ENCODE data around the gene NPAS4. TPM values are rescaled to one million over a fixed set of nuclear protein-coding genes. Genes with fewer than 3 reads are reported as not detected.

The NPAS4 gene
- total and polyA plus RNA-seq, 8 donors: 0.08 to 0.63 (median 0.14) TPM; not detected in 5

DNA sequence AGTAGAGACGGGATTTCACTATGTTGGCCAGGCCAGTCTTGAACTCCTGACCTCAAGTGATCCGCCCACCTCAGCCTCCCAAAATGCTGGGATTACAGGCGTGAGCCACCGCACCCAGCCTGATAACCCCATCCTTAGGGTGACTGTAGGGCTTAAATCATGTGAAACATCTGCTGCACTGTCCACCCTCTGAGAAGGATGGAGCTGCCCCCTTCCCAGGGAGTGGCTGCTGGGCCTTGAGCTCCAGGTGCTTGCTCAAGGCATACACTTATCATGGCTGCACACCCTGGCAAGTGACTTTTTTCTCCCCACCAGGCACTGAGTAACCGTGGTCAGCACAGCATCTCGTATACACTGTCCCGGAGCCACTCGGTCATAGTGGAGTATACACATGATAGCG, 51.2 kb downstream of the NPAS4 start:
- 92% methylated on average over 9 of the region's 9 CpGs for WGBS, 2 donors
- Histone ChIP-seq H3K4me1 (peaks cover 0 to 5% (median 0%) of the 10 kb centered on the region in 3 donors), H3K9me3 (no peaks in the 10 kb centered on the region), H3K27ac (no peak overlapping the region), H3K36me3 (no peaks in the 10 kb centered on the region), H3K27me3 (no peaks in the 10 kb centered on the region), H3K4me3 (no peak overlapping the region)
- DNase-seq: no peak
- no peak for ATAC-seq
- TF ChIP-seq CTCF (IDR thresholded peaks at IDR 0.05): no peak
- no peak for FAIRE-seq
- intact Hi-C loops (cut with DNase I): no loop called here

DNA sequence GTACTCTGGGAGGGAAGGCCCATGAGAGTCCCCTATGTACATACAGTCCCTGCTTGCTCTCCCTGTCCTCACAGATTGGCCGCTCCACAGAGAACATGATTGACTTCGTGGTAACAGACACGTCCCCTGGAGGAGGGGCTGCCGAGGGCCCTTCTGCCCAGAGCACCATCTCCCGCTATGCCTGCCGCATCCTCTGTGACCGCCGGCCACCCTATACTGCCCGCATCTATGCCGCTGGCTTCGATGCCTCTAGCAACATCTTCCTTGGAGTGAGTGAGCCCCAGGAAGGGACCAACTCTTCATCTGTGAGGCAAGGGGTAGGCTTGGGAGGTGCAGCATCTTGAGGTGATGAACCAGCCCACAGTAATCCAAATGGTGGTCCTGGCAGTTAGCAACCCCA, 52.3 kb downstream of the NPAS4 start:
- no peak for ATAC-seq
- Histone ChIP-seq H3K27ac (no peak overlapping the region), H3K4me1 (no peaks in the 10 kb centered on the region), H3K9me3 (no peaks in the 10 kb centered on the region), H3K27me3 (no peaks in the 10 kb centered on the region), H3K36me3 (no peaks in the 10 kb centered on the region), H3K4me3 (no peak overlapping the region)
- 92 to 93% methylated on average over 11 of the region's 11 CpGs for WGBS, 2 donors
- DNase-seq: no peak
- no peak for TF ChIP-seq CTCF (IDR thresholded peaks at IDR 0.05)
- intact Hi-C loops (cut with DNase I): no loop called here
- no peak for FAIRE-seq

DNA sequence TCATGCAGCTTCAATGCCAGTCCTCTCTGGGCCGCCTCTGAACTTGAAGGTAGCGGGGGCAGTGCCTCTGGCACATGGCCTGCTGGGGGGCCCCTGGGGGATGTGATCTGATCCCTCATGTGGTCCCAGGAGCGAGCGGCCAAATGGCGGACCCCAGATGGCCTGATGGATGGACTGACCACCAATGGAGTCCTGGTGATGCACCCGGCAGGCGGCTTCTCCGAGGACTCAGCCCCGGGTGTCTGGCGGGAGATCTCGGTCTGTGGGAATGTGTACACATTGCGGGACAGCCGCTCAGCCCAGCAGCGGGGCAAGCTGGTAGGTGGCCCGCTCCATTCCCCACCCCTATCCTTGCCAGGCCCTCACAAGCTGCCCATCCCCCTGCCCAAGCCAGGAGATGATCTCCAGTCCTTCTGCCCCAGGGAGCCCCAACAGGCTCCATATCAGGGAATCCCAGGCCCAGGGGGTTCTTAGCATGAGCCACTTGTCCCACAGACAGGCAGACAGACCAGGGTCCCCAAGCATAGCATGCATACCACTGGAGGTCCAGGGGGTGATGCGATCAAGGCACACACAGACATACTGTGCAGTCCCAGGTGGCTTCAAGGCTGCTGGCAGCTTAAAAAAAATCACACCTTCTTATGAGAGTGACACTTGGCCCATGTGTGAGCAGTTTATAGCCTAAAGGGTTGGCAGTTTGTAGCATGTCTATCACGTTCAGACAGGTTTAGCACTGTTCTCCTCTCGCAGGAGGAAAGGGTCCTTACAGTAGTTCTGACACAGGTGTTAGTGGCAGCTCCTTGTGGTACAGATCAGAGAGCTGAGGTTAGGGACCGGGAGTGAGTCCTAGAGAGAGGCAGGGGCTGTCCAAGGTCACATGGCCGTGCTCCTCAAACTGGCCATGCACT, 53.0 kb downstream of the NPAS4 start:
- Histone ChIP-seq H3K4me3 (no peak overlapping the region), H3K4me1 (peaks cover 0 to 3% (median 0%) of the 10 kb centered on the region in 3 donors), H3K27me3 (no peaks in the 10 kb centered on the region), H3K27ac (no peak overlapping the region), H3K36me3 (no peaks in the 10 kb centered on the region), H3K9me3 (no peaks in the 10 kb centered on the region)
- DNase-seq (no peak), ATAC-seq (no peak), FAIRE-seq (no peak)
- intact Hi-C loops (cut with DNase I): no loop called here
- WGBS, 2 donors: 85 to 87% methylated on average over 20 of the region's 20 CpGs
- TF ChIP-seq CTCF (IDR thresholded peaks at IDR 0.05): no peak

- Histone ChIP-seq H3K4me3 (no peak overlapping the region), H3K27ac (no peak overlapping the region), H3K4me1 (peaks cover 0 to 6% (median 0%) of the 10 kb centered on the region in 3 donors), H3K36me3 (no peaks in the 10 kb centered on the region), H3K9me3 (no peaks in the 10 kb centered on the region), H3K27me3 (no peaks in the 10 kb centered on the region)
- TF ChIP-seq CTCF (IDR thresholded peaks at IDR 0.05): no peak
- intact Hi-C loops (cut with DNase I): no loop called here
- WGBS, 2 donors: 94 to 95% methylated on average over 44 of the region's 44 CpGs
- ATAC-seq: no peak
- no peak for FAIRE-seq
- DNase-seq: no peak
These were observed 54.7 kb downstream of the NPAS4 start for GRCh38 chr11:66475349-66476172.

Other genes starting within 250 kb of the NPAS4 start
- gene KLC2, start 163.3 kb upstream of the NPAS4 start, total RNA-seq: 10 to 100 TPM in 2 of 6 donors, 1 to 10 TPM in 4; 7.7 to 15.8 (median 9.4) TPM
- 10 to 100 TPM; 23.3 to 35.4 TPM for gene KLC2, start 163.3 kb upstream of the NPAS4 start, polyA plus RNA-seq
- gene RAB1B, start 152.4 kb upstream of the NPAS4 start, total RNA-seq: 10 to 100 TPM; 36.8 to 61.9 (median 49.7) TPM
- gene RAB1B, start 152.4 kb upstream of the NPAS4 start, polyA plus RNA-seq: 10 to 100 TPM; 92.0 to 96.2 TPM
- gene CNIH2, start 142.9 kb upstream of the NPAS4 start, total RNA-seq: 1 to 10 TPM in 5 of 6 donors, under 1 TPM in 1; 0.83 to 6.8 (median 1.9) TPM
- 10 to 100 TPM in 1 of 2 donors, 1 to 10 TPM in 1; 8.0 to 34.3 TPM for gene CNIH2, start 142.9 kb upstream of the NPAS4 start, polyA plus RNA-seq
- gene YIF1A, start 131.9 kb upstream of the NPAS4 start, total RNA-seq: 10 to 100 TPM; 39.7 to 64.9 (median 49.1) TPM
- gene YIF1A, start 131.9 kb upstream of the NPAS4 start, polyA plus RNA-seq: 100 to 1,000 TPM in 1 of 2 donors, 10 to 100 TPM in 1; 82.7 to 112 TPM
- under 1 TPM; 0.49 to 0.79 (median 0.72) TPM for gene TMEM151A, start 129.1 kb upstream of the NPAS4 start, total RNA-seq
- gene TMEM151A, start 129.1 kb upstream of the NPAS4 start, polyA plus RNA-seq: 1 to 10 TPM; 1.6 to 4.4 TPM
- gene CD248, start 104.0 kb upstream of the NPAS4 start, total RNA-seq: 10 to 100 TPM in 3 of 6 donors, 1 to 10 TPM in 3; 1.2 to 17.7 (median 7.5) TPM
- gene CD248, start 104.0 kb upstream of the NPAS4 start, polyA plus RNA-seq: 1 to 10 TPM; 2.5 to 4.0 TPM
- 1 to 10 TPM; 2.7 to 5.0 (median 4.1) TPM for gene RIN1, start 84.6 kb upstream of the NPAS4 start, total RNA-seq
- gene RIN1, start 84.6 kb upstream of the NPAS4 start, polyA plus RNA-seq: 10 to 100 TPM in 1 of 2 donors, 1 to 10 TPM in 1; 9.2 to 15.7 TPM
- gene BRMS1, start 75.9 kb upstream of the NPAS4 start, total RNA-seq: 10 to 100 TPM; 14.3 to 22.0 (median 19.7) TPM
- gene BRMS1, start 75.9 kb upstream of the NPAS4 start, polyA plus RNA-seq: 10 to 100 TPM; 46.9 to 65.0 TPM
- 10 to 100 TPM in 5 of 6 donors, 1 to 10 TPM in 1; 9.5 to 13.3 (median 12.0) TPM for gene B4GAT1, start 73.4 kb upstream of the NPAS4 start, total RNA-seq
- gene B4GAT1, start 73.4 kb upstream of the NPAS4 start, polyA plus RNA-seq: 10 to 100 TPM in 1 of 2 donors, 1 to 10 TPM in 1; 9.2 to 21.8 TPM
- gene SLC29A2, start 49.3 kb upstream of the NPAS4 start, total RNA-seq: 1 to 10 TPM; 2.9 to 6.0 (median 4.3) TPM
- 10 to 100 TPM; 19.9 to 21.7 TPM for gene SLC29A2, start 49.3 kb upstream of the NPAS4 start, polyA plus RNA-seq
- 10 to 100 TPM; 15.7 to 23.9 (median 21.0) TPM for gene MRPL11, start 17.8 kb downstream of the NPAS4 start, total RNA-seq
- gene MRPL11, start 17.8 kb downstream of the NPAS4 start, polyA plus RNA-seq: 10 to 100 TPM; 29.2 to 30.2 TPM
- gene PELI3, start 45.9 kb downstream of the NPAS4 start, total RNA-seq: 1 to 10 TPM; 3.0 to 9.6 (median 6.4) TPM
- gene PELI3, start 45.9 kb downstream of the NPAS4 start, polyA plus RNA-seq: 10 to 100 TPM; 14.7 to 19.9 TPM
- 10 to 100 TPM in 4 of 6 donors, 1 to 10 TPM in 2; 8.5 to 27.0 (median 20.2) TPM for gene DPP3, start 59.4 kb downstream of the NPAS4 start, total RNA-seq
- gene DPP3, start 59.4 kb downstream of the NPAS4 start, polyA plus RNA-seq: 10 to 100 TPM; 22.8 to 24.7 TPM
- 10 to 100 TPM; 19.1 to 29.6 (median 21.5) TPM for gene BBS1, start 89.6 kb downstream of the NPAS4 start, total RNA-seq
- gene BBS1, start 89.6 kb downstream of the NPAS4 start, polyA plus RNA-seq: 10 to 100 TPM; 22.0 to 31.9 TPM
- gene ZDHHC24, start 125.0 kb downstream of the NPAS4 start, total RNA-seq: 10 to 100 TPM in 2 of 6 donors, 1 to 10 TPM in 4; 7.0 to 11.4 (median 8.3) TPM
- 1 to 10 TPM; 7.0 to 7.5 TPM for gene ZDHHC24, start 125.0 kb downstream of the NPAS4 start, polyA plus RNA-seq
- under 1 TPM in 1 of 6 donors, not detected in 5; 0.15 TPM for gene ACTN3, start 125.9 kb downstream of the NPAS4 start, total RNA-seq
- under 1 TPM in 1 of 2 donors, not detected in 1; 0.05 TPM for gene ACTN3, start 125.9 kb downstream of the NPAS4 start, polyA plus RNA-seq
- gene CTSF, start 147.6 kb downstream of the NPAS4 start, total RNA-seq: 10 to 100 TPM; 10.6 to 31.4 (median 19.9) TPM
- gene CTSF, start 147.6 kb downstream of the NPAS4 start, polyA plus RNA-seq: 10 to 100 TPM; 14.8 to 43.2 TPM
- gene CCDC87, start 172.0 kb downstream of the NPAS4 start, total RNA-seq: under 1 TPM; 0.20 to 0.38 (median 0.32) TPM
- under 1 TPM; 0.15 to 0.40 TPM for gene CCDC87, start 172.0 kb downstream of the NPAS4 start, polyA plus RNA-seq
- gene CCS, start 172.2 kb downstream of the NPAS4 start, total RNA-seq: 10 to 100 TPM; 16.9 to 31.7 (median 17.5) TPM
- 100 to 1,000 TPM; 114 to 125 TPM for gene CCS, start 172.2 kb downstream of the NPAS4 start, polyA plus RNA-seq
- gene RBM14, start 195.6 kb downstream of the NPAS4 start, total RNA-seq: 10 to 100 TPM; 24.4 to 57.9 (median 31.7) TPM
- gene RBM14, start 195.6 kb downstream of the NPAS4 start, polyA plus RNA-seq: 10 to 100 TPM; 36.5 to 61.6 TPM
- gene RBM4, start 217.7 kb downstream of the NPAS4 start, total RNA-seq: 10 to 100 TPM; 47.5 to 80.2 (median 65.1) TPM
- gene RBM4, start 217.7 kb downstream of the NPAS4 start, polyA plus RNA-seq: 10 to 100 TPM; 60.6 to 84.2 TPM

Measured in pancreas (tissue), 10 donors.